ENCODE results near the gene CD63. TPM values are rescaled to one million over a fixed set of nuclear protein-coding genes. Genes with fewer than 3 reads are reported as not detected.

CD63 gene
- total and polyA plus RNA-seq, 9 of the 15 experiments (the other 6 are each of a cell fraction or from before 2014, with no cell fraction given) = 313 to 735 (median 433) TPM

DNA sequence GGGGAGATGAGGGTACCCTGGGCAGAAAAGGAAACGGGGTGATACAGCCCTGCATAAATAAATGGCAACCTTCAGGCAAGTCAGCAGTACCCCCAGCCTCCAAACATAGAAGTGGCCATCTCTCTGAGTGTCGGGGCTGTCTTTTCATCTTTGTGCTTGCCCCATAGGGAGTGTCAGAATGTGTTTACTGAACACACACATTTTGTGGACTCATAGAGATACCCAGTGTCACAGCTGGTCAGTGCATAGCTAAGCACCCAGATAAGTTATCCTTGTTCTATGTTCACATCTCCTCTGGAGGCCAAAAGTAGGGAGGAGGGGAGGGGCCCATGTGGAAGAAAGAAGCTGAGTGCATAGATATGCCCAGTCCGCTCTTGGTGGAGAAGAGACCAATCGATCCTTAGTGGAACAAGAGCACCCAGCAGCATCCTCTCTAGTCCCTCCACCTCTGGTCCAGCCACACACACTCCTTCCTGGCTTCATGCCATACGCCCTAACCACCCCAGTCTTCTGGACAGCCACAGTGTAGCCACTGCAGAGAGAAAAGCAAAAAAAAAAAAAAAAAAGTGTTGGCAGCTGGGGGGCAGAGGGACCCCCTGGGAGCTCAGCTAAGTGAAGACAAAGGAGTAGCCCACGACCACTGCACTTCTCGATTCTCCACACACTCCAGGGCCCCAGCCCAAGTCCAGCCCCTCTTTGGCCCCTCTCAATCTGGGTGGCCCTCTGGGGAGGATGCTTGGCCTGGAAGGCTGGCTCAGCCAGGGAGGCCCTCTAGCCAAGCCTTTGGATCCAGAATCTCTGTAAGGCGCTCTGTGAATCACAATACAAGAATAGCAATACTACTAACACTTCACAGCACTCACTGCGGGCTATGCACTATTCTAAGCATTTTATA lies 23.7 kb downstream of the CD63 start:
- TF ChIP-seq NFIC (IDR thresholded peaks at IDR 0.05) (0 out of 2 replicates have a peak, but pooled peaks have one; percentile 13), HDGF (IDR thresholded peaks at IDR 0.05) (no peak)
- Histone ChIP-seq H3K27me3 (ENCODE audit: control insufficient read depth in 2 of 2, insufficient read depth in 2 of 2, low read length in 2 of 2) (peaks cover 21 to 37% of the 10 kb centered on the region in 2 experiments), H3K27ac (ENCODE audit: extremely low read depth, low read depth, low read length) (no peak overlapping the region), H3K36me3 (ENCODE audit: control insufficient read depth, insufficient read depth, low read length) (no peaks in the 10 kb centered on the region), H3K4me2 (ENCODE audit: insufficient read depth, low read length) (no peak overlapping the region), H3K4me1 (replicated peaks in 1 of 2; ENCODE audit: control insufficient read depth in 2 of 2, insufficient read depth in 2 of 2, low read length in 2 of 2) (peaks cover 6 to 24% of the 10 kb centered on the region in 2 experiments; a peak in 4 of 5 replicates), H3K9me1 (ENCODE audit: control insufficient read depth, insufficient read depth, low read length) (peaks cover 5% of the 10 kb centered on the region), H3K79me2 (ENCODE audit: control insufficient read depth, insufficient read depth, low read length) (no peaks in the 10 kb centered on the region), H3K9me3 (replicated peaks; ENCODE audit: control insufficient read depth, insufficient read depth, low read depth, low read length) (no peaks in the 10 kb centered on the region), H4K20me1 (replicated peaks; ENCODE audit: control insufficient read depth, insufficient read depth, low read length) (no peaks in the 10 kb centered on the region), H3K4me3 (no peak overlapping the region), H2AFZ (ENCODE audit: low read depth, low read length) (no peak overlapping the region), H3K9ac (ENCODE audit: insufficient read depth in 1 of 2, low read depth in 2 of 2, low read length in 2 of 2) (no peak overlapping the region; a peak in 1 of 4 replicates)
- FAIRE-seq = no peak
- no peak for ATAC-seq
- 6% methylated on average over 9 of the region's 9 CpGs for WGBS (ENCODE audit: insufficient coverage, low coverage, missing lambda C conversion rate)
- ChIA-PET CTCF (ENCODE audit: low intra/inter-chr PET ratio) (interaction anchor here (0.6 kb wide), 1 partner anchor 90 kb away, joined by 3 read pairs; no protein-coding TSS in a partner anchor), POLR2A (interaction anchor here (0.7 to 1.9 kb wide), 4 partner anchors 8 to 17 kb away, joined by 3 to 9 read pairs (median 3); partner anchors contain the start of gene BLOC1S1)
- in situ Hi-C loops (cut with MboI) (no loop called here), intact Hi-C loops (cut with micrococcal nuclease) (no loop called here)
- DNase-seq (ENCODE audit: extremely low read depth in 1 of 4, low spot score in 3 of 4) = no peak
- no TSS peak for BruUV-seq (replicated peaks)

Data from K562 (cell line).